HepG2 (cell line): ENCODE measurements around the gene BCO1. TPM values are rescaled to one million over a fixed set of nuclear protein-coding genes. Genes with fewer than 3 reads are reported as not detected.

Source experiments
- ARNT2 ChIP-seq: sonication (generic); formaldehyde crosslinking; IDR thresholded peaks from 2 replicates; pipeline ENCODE4 v1.8.0; 2022; ENCODE audit warnings: mild to moderate bottlenecking, low read depth, missing genetic modification reagents, moderate library complexity
- ATF6 ChIP-seq: sonication (generic); formaldehyde crosslinking; conservative IDR thresholded peaks from 2 replicates; pipeline ENCODE4 v1.4.0; 2020; ENCODE audit warnings: missing genetic modification reagents
- BCL6 ChIP-seq: IDR thresholded peaks from 2 replicates; pipeline ENCODE4 v1.6.1; 2016; ENCODE audit warnings: missing genetic modification reagents, missing compliant biosample characterization
- CEBPG ChIP-seq: IDR thresholded peaks from 2 replicates; pipeline ENCODE4 v1.6.1; 2016
- GTF3A ChIP-seq: sonication (generic); formaldehyde crosslinking; conservative IDR thresholded peaks from 2 replicates; pipeline ENCODE4 v1.4.0; 2020; ENCODE audit warnings: mild to moderate bottlenecking, missing genetic modification reagents
- HOXA9 ChIP-seq: sonication (generic); formaldehyde crosslinking; IDR thresholded peaks from 2 replicates; pipeline ENCODE4 v1.8.1; 2022; ENCODE audit warnings: missing genetic modification reagents, mild to moderate bottlenecking, moderate library complexity, borderline replicate concordance
- KDM4B ChIP-seq: sonication (generic); formaldehyde crosslinking; IDR thresholded peaks from 2 replicates; pipeline ENCODE4 v1.4.0; 2020; ENCODE audit warnings: missing genetic modification reagents
- MED1 ChIP-seq: sonication (generic); formaldehyde crosslinking; IDR thresholded peaks from 2 replicates; pipeline ENCODE4 v1.4.0; 2020; ENCODE audit warnings: missing genetic modification reagents
- MEF2D ChIP-seq: sonication (generic); formaldehyde crosslinking; IDR thresholded peaks from 2 replicates; pipeline ENCODE4 v1.5.1; 2020; ENCODE audit warnings: mild to moderate bottlenecking, missing genetic modification reagents
- MTF1 ChIP-seq: sonication (generic); formaldehyde crosslinking; IDR thresholded peaks from 2 replicates; pipeline ENCODE4 v1.5.0; 2020; ENCODE audit warnings: missing genetic modification reagents
- MXI1 ChIP-seq: IDR thresholded peaks from 3 replicates; pipeline ENCODE4 v1.6.1; 2012; ENCODE audit warnings: low read depth, low read length, inconsistent platforms, borderline replicate concordance
- NR1H2 ChIP-seq: sonication (generic); formaldehyde crosslinking; IDR thresholded peaks from 2 replicates; pipeline ENCODE4 v1.8.1; 2022; ENCODE audit warnings: low read depth, missing genetic modification reagents, borderline replicate concordance
- POLR2A ChIP-seq, 2 experiments: IDR thresholded peaks; 2 replicates each; pipeline ENCODE4 v1.6.1; 2011; ENCODE audit warnings: low read depth in 2 of 2, low read length in 2 of 2, mild to moderate bottlenecking in 1 of 2, moderate library complexity in 1 of 2; ENCODE audit not compliant: insufficient read depth in 1 of 2
- RELA ChIP-seq: sonication (generic); formaldehyde crosslinking; IDR thresholded peaks from 2 replicates; pipeline ENCODE4 v1.4.0; 2020; ENCODE audit warnings: missing genetic modification reagents
- ZMYM2 ChIP-seq: sonication (generic); formaldehyde crosslinking; IDR thresholded peaks from 2 replicates; pipeline ENCODE4 v1.8.0; 2022; ENCODE audit warnings: mild to moderate bottlenecking, missing genetic modification reagents
- ZNF101 ChIP-seq: sonication (generic); formaldehyde crosslinking; IDR thresholded peaks from 2 replicates; pipeline ENCODE4 v1.4.0; 2020; ENCODE audit warnings: mild to moderate bottlenecking, low read depth, missing genetic modification reagents, borderline replicate concordance
- ZNF44 ChIP-seq: sonication (generic); formaldehyde crosslinking; IDR thresholded peaks from 2 replicates; pipeline ENCODE4 v1.5.1; 2020; ENCODE audit warnings: mild to moderate bottlenecking, missing genetic modification reagents
- ZNF510 ChIP-seq: sonication (generic); formaldehyde crosslinking; IDR thresholded peaks from 2 replicates; pipeline ENCODE4 v1.4.0; 2020; ENCODE audit warnings: low read depth, mild to moderate bottlenecking, missing genetic modification reagents
- ZNF574 ChIP-seq: sonication (generic); formaldehyde crosslinking; IDR thresholded peaks from 2 replicates; pipeline ENCODE4 v1.4.0; 2020; ENCODE audit warnings: missing genetic modification reagents
- polyA plus RNA-seq, 8 experiments: library from polyadenylated mRNA; depleted of rRNA in 3 of 8; stranded (reverse) in 7 of 8; unstranded in 1 of 8; fragments of >200 nt; fragmentation: Illumina TruSeq in 4 of 8; extraction: Trizol in 4 of 8; gene quantifications; 2 replicates each; pipeline versions ENCODE4 v1.2.1 to v1.2.3, GENCODE V29; 2011 to 2016; ENCODE audit warnings: low read depth in 4 of 8, missing spikeins in 1 of 8, mixed read lengths in 1 of 8; ENCODE audit not compliant: insufficient read depth in 1 of 8
- total RNA-seq, 5 experiments: library from RNA; depleted of rRNA; stranded (reverse); fragments of >200 nt; fragmentation: Illumina TruSeq; extraction: Trizol; gene quantifications; 2 replicates each; pipeline ENCODE4 v1.2.3, GENCODE V29; 2016; ENCODE audit warnings: low read depth in 1 of 5
- TF ChIP-seq, protein P1 (sequence below): sonication (generic); formaldehyde crosslinking; IDR thresholded peaks from 2 replicates; pipeline ENCODE4 v1.8.1; 2023; ENCODE audit warnings: mild to moderate bottlenecking, missing genetic modification reagents, borderline replicate concordance
- TF ChIP-seq, protein P2 (sequence below): sonication (generic); formaldehyde crosslinking; IDR thresholded peaks from 2 replicates; pipeline ENCODE4 v1.4.0; 2020; ENCODE audit warnings: mild to moderate bottlenecking, missing genetic modification reagents
- TF ChIP-seq, protein P3 (sequence below): sonication (generic); formaldehyde crosslinking; IDR thresholded peaks from 2 replicates; pipeline ENCODE4 v1.8.0; 2022; ENCODE audit warnings: missing genetic modification reagents, low read depth, mild to moderate bottlenecking, borderline replicate concordance
- TF ChIP-seq, protein P4 (sequence below): sonication (generic); formaldehyde crosslinking; IDR thresholded peaks from 2 replicates; pipeline ENCODE4 v1.4.0; 2020; ENCODE audit warnings: missing genetic modification reagents, low read depth, mild to moderate bottlenecking, borderline replicate concordance

BCO1 gene
- total and polyA plus RNA-seq, 2 of the 13 experiments (the other 11 are each of a cell fraction or from before 2014, with no cell fraction given) = 0.11 TPM; not detected in 1

GRCh38 chr16:81314603-81315270, 76.2 kb downstream of the BCO1 start, which contains the start of gene GAN (continued):
- TF ChIP-seq MXI1 = peak; percentile 90; the same call in 2 of the 3 replicates
- no peak for TF ChIP-seq NR1H2 (CRISPR knock-in tag)
- TF ChIP-seq ATF6 (CRISPR knock-in tag) = no peak
- TF ChIP-seq BCL6 (CRISPR knock-in tag) = peak; percentile 27; the same call in 1 of the 2 replicates
- TF ChIP-seq KDM4B (CRISPR knock-in tag) = no peak; the same call in 1 of the 2 replicates
- TF ChIP-seq ZNF101 (CRISPR knock-in tag) = no peak; the same call in 1 of the 2 replicates
- no peak for TF ChIP-seq MTF1
- TF ChIP-seq CEBPG = no peak
- peak; percentile 83 for TF ChIP-seq MED1 (CRISPR knock-in tag)
- peak; percentile 96; the same call in 1 of the 2 replicates for TF ChIP-seq GTF3A (CRISPR knock-in tag)
- peak; percentile 83 to 90 for TF ChIP-seq POLR2A (IDR thresholded peaks at IDR 0.05; ENCODE audit: insufficient read depth in 1 of 2, low read depth in 2 of 2, low read length in 2 of 2)
- TF ChIP-seq, protein P1, sequence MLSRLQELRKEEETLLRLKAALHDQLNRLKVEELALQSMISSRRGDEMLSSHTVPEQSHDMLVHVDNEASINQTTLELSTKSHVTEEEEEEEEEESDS (CRISPR knock-in tag) = 0 out of 2 replicates have a peak, but pooled peaks have one; percentile 46
- TF ChIP-seq, protein P2, sequence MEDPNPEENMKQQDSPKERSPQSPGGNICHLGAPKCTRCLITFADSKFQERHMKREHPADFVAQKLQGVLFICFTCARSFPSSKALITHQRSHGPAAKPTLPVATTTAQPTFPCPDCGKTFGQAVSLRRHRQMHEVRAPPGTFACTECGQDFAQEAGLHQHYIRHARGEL (CRISPR knock-in tag) = no peak
- TF ChIP-seq ZNF510 = 0 out of 2 replicates have a peak, but pooled peaks have one; percentile 72
- peak; percentile 71; the same call in 1 of the 2 replicates for TF ChIP-seq RELA (CRISPR knock-in tag)
- peak; percentile 87; the same call in 1 of the 2 replicates for TF ChIP-seq HOXA9 (CRISPR knock-in tag)
- TF ChIP-seq, protein P3, sequence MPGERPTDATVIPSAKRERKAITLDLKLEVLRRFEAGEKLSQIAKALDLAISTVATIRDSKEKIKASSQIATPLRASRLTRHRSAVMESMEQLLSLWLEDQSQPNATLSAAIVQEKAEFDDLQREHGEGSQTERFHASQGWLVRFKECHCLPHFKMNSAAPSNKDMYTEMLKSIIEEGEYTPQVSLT (CRISPR knock-in tag) = peak; percentile 58; the same call in 1 of the 2 replicates
- peak; percentile 87; the same call in 1 of the 2 replicates for TF ChIP-seq ZMYM2
- 0 out of 2 replicates have a peak, but pooled peaks have one; percentile 87 for TF ChIP-seq ZNF44 (CRISPR knock-in tag)
- TF ChIP-seq, protein P4, sequence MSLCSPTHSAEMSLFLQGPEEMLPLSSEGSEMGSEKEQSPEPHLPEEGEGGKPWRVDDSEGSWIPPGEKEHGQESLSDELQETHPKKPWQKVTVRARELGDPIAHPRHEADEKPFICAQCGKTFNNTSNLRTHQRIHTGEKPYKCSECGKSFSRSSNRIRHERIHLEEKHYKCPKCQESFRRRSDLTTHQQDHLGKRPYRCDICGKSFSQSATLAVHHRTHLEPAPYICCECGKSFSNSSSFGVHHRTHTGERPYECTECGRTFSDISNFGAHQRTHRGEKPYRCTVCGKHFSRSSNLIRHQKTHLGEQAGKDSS (CRISPR knock-in tag) = peak; percentile 48; the same call in 1 of the 2 replicates
- TF ChIP-seq ZNF574 (CRISPR knock-in tag) = peak; percentile 84
- peak; percentile 71; the same call in 1 of the 2 replicates for TF ChIP-seq ARNT2 (CRISPR knock-in tag)
- TF ChIP-seq MEF2D (CRISPR knock-in tag) = 0 out of 2 replicates have a peak, but pooled peaks have one; percentile 44
